OCI-LY7 (cell line): ENCODE measurements around the gene PIEZO2. TPM values are rescaled to one million over a fixed set of nuclear protein-coding genes. Genes with fewer than 3 reads are reported as not detected.

Source experiments
- BruUV-seq: library from RNA; stranded (reverse); fragments of 400-500 nt; replicated peaks from 2 replicates; lab custom pipeline; 2021; lab: Mats Ljungman, UMichigan
- CTCF ChIA-PET: fragments of 300-600 bp; sonication (Branson Sonifier 250); formaldehyde crosslinking; loops from one replicate; lab custom pipeline; 2022; ENCODE audit warnings: antibody characterized with exemption; ENCODE audit not compliant: unreplicated experiment; lab: Charles Lee
- POLR2A ChIA-PET: fragments of 300-600 bp; sonication (Branson Sonifier 250); formaldehyde crosslinking; loops from one replicate; lab custom pipeline; 2022; ENCODE audit warnings: antibody characterized with exemption; lab: Charles Lee
- DNase-seq: peaks from one replicate; pipeline ENCODE4 v3.0.0-alpha.2; 2015; ENCODE audit warnings: low spot score
- H2AFZ ChIP-seq: fragments of 200-600 bp; sonication (generic), shearing (Covaris generic); 2 replicates; pipeline ENCODE4 v1.6.1; 2014; ENCODE audit warnings: mild to moderate bottlenecking, antibody characterized with exemption, low read length, moderate library complexity
- H3K27ac ChIP-seq: fragments of 200-600 bp; sonication (generic); 2 replicates; pipeline ENCODE4 v1.5.1; 2014; ENCODE audit warnings: mixed run types, low read depth, mild to moderate bottlenecking, moderate library complexity, low read length, inconsistent platforms; ENCODE audit not compliant: poor library complexity, severe bottlenecking
- H3K36me3 ChIP-seq: fragments of 200-600 bp; sonication (generic); 2 replicates; pipeline ENCODE4 v1.6.1; 2014; ENCODE audit warnings: mild to moderate bottlenecking, antibody characterized with exemption, low read length, moderate library complexity, mixed read lengths; ENCODE audit not compliant: insufficient read depth
- H3K4me1 ChIP-seq: fragments of 200-600 bp; sonication (generic); 2 replicates; pipeline ENCODE4 v1.5.1; 2014; ENCODE audit warnings: mild to moderate bottlenecking, low read length; ENCODE audit not compliant: insufficient read depth, poor library complexity, severe bottlenecking
- H3K4me2 ChIP-seq: fragments of 200-600 bp; sonication (generic); 2 replicates; pipeline ENCODE4 v1.6.1; 2014; ENCODE audit warnings: mild to moderate bottlenecking, low read length
- H3K4me3 ChIP-seq: fragments of 200-600 bp; sonication (generic); 2 replicates; pipeline ENCODE4 v1.5.1; 2014; ENCODE audit warnings: mild to moderate bottlenecking, low read depth, low read length; ENCODE audit not compliant: poor library complexity, severe bottlenecking
- H3K79me2 ChIP-seq: fragments of 200-600 bp; sonication (generic); 2 replicates; pipeline ENCODE4 v1.6.1; 2016; ENCODE audit warnings: low read depth, mild to moderate bottlenecking, low read length, moderate library complexity, mixed read lengths; ENCODE audit not compliant: insufficient read depth
- H3K9me2 ChIP-seq: fragments of 200-600 bp; sonication (generic); 2 replicates; pipeline ENCODE4 v1.6.1; 2016; ENCODE audit warnings: mild to moderate bottlenecking, low read length, mixed read lengths; ENCODE audit not compliant: insufficient read depth
- H3K9me3 ChIP-seq: fragments of 200-600 bp; sonication (generic); 2 replicates; pipeline ENCODE4 v1.6.1; 2014; ENCODE audit warnings: mild to moderate bottlenecking, mixed run types, low read length, mixed read lengths
- H4K20me1 ChIP-seq: fragments of 200-600 bp; sonication (generic); 2 replicates; pipeline ENCODE4 v1.6.1; 2014; ENCODE audit warnings: mild to moderate bottlenecking, antibody characterized with exemption, low read length, moderate library complexity, mixed read lengths; ENCODE audit not compliant: insufficient read depth
- EZH2phosphoT487 ChIP-seq: fragments of 200-600 bp; sonication (generic); IDR thresholded peaks from 2 replicates; pipeline ENCODE4 v1.6.1; 2018; ENCODE audit warnings: low read depth, borderline replicate concordance, mild to moderate bottlenecking, mixed run types, antibody characterized with exemption, low read length, moderate library complexity, mixed read lengths
- intact Hi-C: fragments of 100-400 bp; cut with micrococcal nuclease; formaldehyde crosslinking; loops from one replicate; pipeline ENCODE4 v1.10.0; 2022; ENCODE audit not compliant: unreplicated experiment
- total RNA-seq, 2 experiments: library from RNA; depleted of rRNA in 1 of 2; stranded (reverse); fragments of >200 nt in 1 of 2; shearing (Covaris generic) in 1 of 2; gene quantifications; 2 replicates each; pipeline ENCODE4 v1.2.3, GENCODE V29; 2014 to 2022
- TF ChIP-seq, protein P1 (sequence below): fragments of 200-600 bp; sonication (generic); conservative IDR thresholded peaks from 2 replicates; pipeline ENCODE4 v1.5.1; 2014; ENCODE audit warnings: mild to moderate bottlenecking, antibody characterized with exemption, low read length, moderate library complexity, mixed read lengths

PIEZO2 gene
- total RNA-seq, 2 experiments from 2014 or later, result 0.95 to 3.3 TPM

GRCh38 chr18:11004294-11004693 is 145.1 kb downstream of the PIEZO2 start:
- no TSS peak for BruUV-seq
- Histone ChIP-seq H2AFZ (no peak overlapping the region), H3K4me1 (no peaks in the 10 kb centered on the region), H3K36me3 (no peaks in the 10 kb centered on the region), H3K27ac (no peak overlapping the region), H3K4me3 (no peak overlapping the region), H3K9me3 (peaks cover 5% of the 10 kb centered on the region; the same call in 1 of the 2 replicates), H3K9me2 (no peaks in the 10 kb centered on the region), H3K79me2 (no peaks in the 10 kb centered on the region), H4K20me1 (no peaks in the 10 kb centered on the region), H3K4me2 (no peak overlapping the region)
- TF ChIP-seq, protein P1, sequence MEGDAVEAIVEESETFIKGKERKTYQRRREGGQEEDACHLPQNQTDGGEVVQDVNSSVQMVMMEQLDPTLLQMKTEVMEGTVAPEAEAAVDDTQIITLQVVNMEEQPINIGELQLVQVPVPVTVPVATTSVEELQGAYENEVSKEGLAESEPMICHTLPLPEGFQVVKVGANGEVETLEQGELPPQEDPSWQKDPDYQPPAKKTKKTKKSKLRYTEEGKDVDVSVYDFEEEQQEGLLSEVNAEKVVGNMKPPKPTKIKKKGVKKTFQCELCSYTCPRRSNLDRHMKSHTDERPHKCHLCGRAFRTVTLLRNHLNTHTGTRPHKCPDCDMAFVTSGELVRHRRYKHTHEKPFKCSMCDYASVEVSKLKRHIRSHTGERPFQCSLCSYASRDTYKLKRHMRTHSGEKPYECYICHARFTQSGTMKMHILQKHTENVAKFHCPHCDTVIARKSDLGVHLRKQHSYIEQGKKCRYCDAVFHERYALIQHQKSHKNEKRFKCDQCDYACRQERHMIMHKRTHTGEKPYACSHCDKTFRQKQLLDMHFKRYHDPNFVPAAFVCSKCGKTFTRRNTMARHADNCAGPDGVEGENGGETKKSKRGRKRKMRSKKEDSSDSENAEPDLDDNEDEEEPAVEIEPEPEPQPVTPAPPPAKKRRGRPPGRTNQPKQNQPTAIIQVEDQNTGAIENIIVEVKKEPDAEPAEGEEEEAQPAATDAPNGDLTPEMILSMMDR, result no peak
- no peak for TF ChIP-seq EZH2phosphoT487
- POLR2A ChIA-PET, result no interaction called here
- CTCF ChIA-PET, result no interaction called here
- no peak for DNase-seq
- intact Hi-C loops, result no loop called here

- Histone ChIP-seq H3K27ac (no peak overlapping the region), H2AFZ (no peak overlapping the region; the same call in 1 of the 2 replicates), H3K36me3 (no peaks in the 10 kb centered on the region), H3K4me1 (no peaks in the 10 kb centered on the region), H3K4me2 (no peak overlapping the region), H3K4me3 (no peak overlapping the region), H3K79me2 (no peaks in the 10 kb centered on the region), H3K9me2 (no peaks in the 10 kb centered on the region), H4K20me1 (no peaks in the 10 kb centered on the region), H3K9me3 (peaks cover 11% of the 10 kb centered on the region; the same call in 1 of the 2 replicates)
- intact Hi-C loops, result no loop called here
- no TSS peak for BruUV-seq
- DNase-seq, result no peak
- CTCF ChIA-PET, result no interaction called here
- no peak for TF ChIP-seq EZH2phosphoT487
- TF ChIP-seq, protein P1, result no peak
- POLR2A ChIA-PET, result no interaction called here
These were observed 146.6 kb downstream of the PIEZO2 start for GRCh38 chr18:11002796-11003195.

DNA sequence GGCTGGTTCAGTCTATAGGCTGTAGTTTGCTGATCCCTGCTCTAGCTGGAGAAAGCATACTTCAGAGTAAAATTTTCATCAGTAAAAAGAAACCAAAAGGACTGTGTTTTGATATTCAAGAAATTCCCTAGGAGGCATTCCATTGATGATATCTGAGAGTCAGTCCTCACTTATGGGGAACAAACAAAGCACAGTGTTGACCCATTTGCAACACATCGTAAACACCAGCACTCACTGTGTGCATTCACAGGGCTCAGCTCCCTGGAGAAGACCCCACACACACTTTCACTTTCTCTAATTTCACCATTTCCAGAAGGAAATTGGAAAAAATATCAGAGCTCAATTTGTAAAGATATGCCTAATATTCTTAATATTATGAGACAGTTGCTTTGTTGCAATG is 147.1 kb downstream of the PIEZO2 start:
- H3K4me2 ChIP-seq, result no peak overlapping the region
- intact Hi-C loops, result no loop called here
- no TSS peak for BruUV-seq

More for the DNA sequence above, 147.1 kb downstream of the PIEZO2 start:
- H3K36me3 ChIP-seq, result no peaks in the 10 kb centered on the region
- H3K4me3 ChIP-seq, result no peak overlapping the region
- no peaks in the 10 kb centered on the region for H3K9me2 ChIP-seq
- TF ChIP-seq, protein P1, result no peak
- no peak for TF ChIP-seq EZH2phosphoT487
- no peaks in the 10 kb centered on the region for H3K4me1 ChIP-seq
- DNase-seq, result no peak
- ChIA-PET POLR2A (interaction anchor here (0.6 kb wide), 1 partner anchor 22 kb away, joined by 3 read pairs; no protein-coding TSS in a partner anchor), CTCF (no interaction called here)
- peaks cover 13% of the 10 kb centered on the region; the same call in 1 of the 2 replicates for H3K9me3 ChIP-seq
- H3K79me2 ChIP-seq, result no peaks in the 10 kb centered on the region
- no peaks in the 10 kb centered on the region for H4K20me1 ChIP-seq
- no peak overlapping the region; the same call in 1 of the 2 replicates for H2AFZ ChIP-seq
- no peak overlapping the region for H3K27ac ChIP-seq
